ENCODE data around the gene SNED1.

Gene SNED1

GRCh38 chr2:240981280-240981679 lies 17.1 kb upstream of the SNED1 start:
- Mint-ChIP-seq H3K27ac (no peak overlapping the region), H3K4me1 (ENCODE audit: low read depth) (peaks cover 4% of the 10 kb centered on the region), H3K9me3 (no peaks in the 10 kb centered on the region), H3K36me3 (ENCODE audit: low read depth) (no peaks in the 10 kb centered on the region), H3K27me3 (peaks cover 2% of the 10 kb centered on the region), H3K4me3 (no peak overlapping the region)
- DNase-seq: no peak

GRCh38 chr2:240981871-240982800 lies 16.3 kb upstream of the SNED1 start:
- Mint-ChIP-seq H3K4me1 (ENCODE audit: low read depth) (peaks cover 4% of the 10 kb centered on the region), H3K36me3 (ENCODE audit: low read depth) (no peaks in the 10 kb centered on the region), H3K4me3 (no peak overlapping the region), H3K9me3 (no peaks in the 10 kb centered on the region), H3K27me3 (peaks cover 2% of the 10 kb centered on the region), H3K27ac (no peak overlapping the region)
- no peak for DNase-seq

DNA sequence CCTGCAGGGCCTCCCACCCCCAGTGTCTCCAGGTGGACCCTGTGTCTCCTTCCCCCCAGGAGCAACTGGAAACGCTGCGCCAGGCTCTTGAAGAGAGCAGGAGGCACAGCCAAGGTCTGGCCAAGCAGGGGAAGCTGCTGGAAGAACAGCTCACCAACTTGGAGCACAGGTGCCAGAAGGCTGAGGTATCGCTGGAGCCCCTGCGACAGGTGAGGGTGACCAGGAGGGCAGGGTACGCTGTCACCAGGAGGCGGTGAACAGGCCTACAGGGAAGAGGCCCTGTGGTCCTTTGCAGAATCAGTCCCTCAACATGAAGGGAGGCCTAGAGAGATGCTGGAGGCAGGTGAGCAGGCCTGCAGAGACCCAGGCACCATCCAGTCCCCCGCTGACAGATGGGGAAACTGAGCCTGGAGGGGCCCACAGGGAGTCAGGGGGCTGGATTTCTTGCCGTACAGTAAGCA lies 15.6 kb upstream of the SNED1 start:
- DNase-seq: no peak
- Mint-ChIP-seq H3K9me3 (no peaks in the 10 kb centered on the region), H3K27me3 (peaks cover 2% of the 10 kb centered on the region), H3K27ac (no peak overlapping the region), H3K4me3 (no peak overlapping the region), H3K4me1 (ENCODE audit: low read depth) (peaks cover 4% of the 10 kb centered on the region), H3K36me3 (ENCODE audit: low read depth) (no peaks in the 10 kb centered on the region)

DNA sequence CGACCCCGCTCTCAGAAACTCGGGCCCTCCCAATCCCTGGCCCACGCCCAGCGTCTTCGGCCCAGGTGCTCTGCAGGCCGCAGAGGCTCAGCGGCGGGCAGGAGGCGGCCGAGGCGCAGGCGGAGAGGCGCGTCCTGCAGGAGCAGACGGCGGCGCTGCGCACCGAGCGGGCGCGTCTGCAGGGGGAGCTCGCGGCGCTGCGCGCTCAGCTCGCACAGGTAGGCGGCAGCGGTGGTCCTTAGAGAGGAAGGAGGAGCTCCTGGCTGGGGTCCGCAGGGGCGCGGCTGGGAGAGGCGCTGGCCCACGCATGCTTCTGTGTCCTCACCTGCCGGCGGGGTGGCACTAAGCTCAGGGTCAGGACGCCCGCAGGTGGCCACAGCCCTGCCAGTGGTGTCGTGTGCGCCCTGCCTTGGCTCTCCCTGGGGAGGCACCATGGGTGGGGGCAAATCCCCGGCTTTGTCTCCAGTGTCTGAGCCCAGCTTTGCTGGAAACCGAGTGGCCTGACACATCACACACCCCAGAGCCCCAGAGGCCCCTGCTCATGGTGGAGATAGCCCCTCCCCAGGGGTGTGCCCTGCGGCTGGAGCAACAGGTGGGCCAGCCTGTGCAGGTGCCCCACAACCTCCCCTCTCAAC lies 14.9 kb upstream of the SNED1 start:
- Mint-ChIP-seq H3K27me3 (peaks cover 2% of the 10 kb centered on the region), H3K4me1 (ENCODE audit: low read depth) (peaks cover 4% of the 10 kb centered on the region), H3K36me3 (ENCODE audit: low read depth) (no peaks in the 10 kb centered on the region), H3K9me3 (no peaks in the 10 kb centered on the region), H3K4me3 (no peak overlapping the region), H3K27ac (no peak overlapping the region)
- peak; percentile 68 for DNase-seq

- Mint-ChIP-seq H3K27ac (no peak overlapping the region), H3K4me1 (ENCODE audit: low read depth) (peaks cover 4% of the 10 kb centered on the region), H3K36me3 (ENCODE audit: low read depth) (no peaks in the 10 kb centered on the region), H3K9me3 (no peaks in the 10 kb centered on the region), H3K4me3 (no peak overlapping the region), H3K27me3 (peaks cover 2% of the 10 kb centered on the region)
- DNase-seq: no peak
Measured at GRCh38 chr2:240983996-240984498, 14.4 kb upstream of the SNED1 start.

DNA sequence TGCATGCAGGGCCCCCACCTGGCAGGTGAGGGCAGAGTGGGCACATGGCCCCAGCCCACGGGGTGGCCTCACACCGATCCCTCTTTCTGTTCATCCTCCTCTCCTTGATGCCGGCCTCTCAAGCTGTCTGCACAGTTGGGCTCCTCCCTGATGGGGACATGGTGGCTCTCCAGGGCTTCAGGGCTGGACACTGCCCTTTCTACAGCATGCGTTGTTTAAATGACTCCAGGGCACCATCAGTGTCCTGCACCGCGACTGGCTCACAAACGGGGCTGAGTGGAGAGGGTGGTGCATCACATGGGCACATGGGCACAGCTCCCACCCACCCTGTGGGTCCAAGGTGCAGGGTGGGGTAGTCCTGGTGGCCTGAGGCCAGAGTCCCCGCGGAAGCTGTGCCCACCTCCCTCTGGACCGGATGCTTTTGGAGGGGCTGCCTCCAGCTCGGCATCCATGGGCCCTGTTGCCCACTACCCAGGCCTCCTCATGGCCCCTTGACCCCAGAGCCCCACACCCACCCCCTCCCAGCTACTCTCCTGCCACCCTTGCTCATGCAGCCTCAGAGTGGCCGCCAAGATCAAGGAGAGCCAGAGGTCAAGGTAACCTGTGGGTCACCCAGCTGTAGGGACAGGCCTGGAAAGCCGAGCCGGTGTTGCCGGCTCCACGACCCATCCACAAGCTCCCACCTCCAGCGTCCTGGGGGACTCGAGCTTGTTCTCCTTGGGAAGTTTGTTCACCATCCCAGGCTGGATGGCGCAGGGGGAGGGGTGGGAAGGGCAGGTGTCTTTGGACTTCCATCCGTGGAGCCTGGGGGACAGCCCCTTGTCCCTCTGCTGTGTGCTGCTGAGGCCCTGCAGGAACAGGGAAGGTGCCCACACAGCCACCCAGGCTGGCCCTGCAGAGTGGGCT lies 12.3 kb upstream of the SNED1 start:
- H3K4me3 Mint-ChIP-seq: no peak overlapping the region
- peaks cover 1% of the 10 kb centered on the region for H3K27me3 Mint-ChIP-seq
- no peaks in the 10 kb centered on the region for H3K36me3 Mint-ChIP-seq (ENCODE audit: low read depth)
- H3K9me3 Mint-ChIP-seq: no peaks in the 10 kb centered on the region
- no peak overlapping the region for H3K27ac Mint-ChIP-seq
- H3K4me1 Mint-ChIP-seq (ENCODE audit: low read depth): peaks cover 4% of the 10 kb centered on the region
- DNase-seq: no peak

DNA sequence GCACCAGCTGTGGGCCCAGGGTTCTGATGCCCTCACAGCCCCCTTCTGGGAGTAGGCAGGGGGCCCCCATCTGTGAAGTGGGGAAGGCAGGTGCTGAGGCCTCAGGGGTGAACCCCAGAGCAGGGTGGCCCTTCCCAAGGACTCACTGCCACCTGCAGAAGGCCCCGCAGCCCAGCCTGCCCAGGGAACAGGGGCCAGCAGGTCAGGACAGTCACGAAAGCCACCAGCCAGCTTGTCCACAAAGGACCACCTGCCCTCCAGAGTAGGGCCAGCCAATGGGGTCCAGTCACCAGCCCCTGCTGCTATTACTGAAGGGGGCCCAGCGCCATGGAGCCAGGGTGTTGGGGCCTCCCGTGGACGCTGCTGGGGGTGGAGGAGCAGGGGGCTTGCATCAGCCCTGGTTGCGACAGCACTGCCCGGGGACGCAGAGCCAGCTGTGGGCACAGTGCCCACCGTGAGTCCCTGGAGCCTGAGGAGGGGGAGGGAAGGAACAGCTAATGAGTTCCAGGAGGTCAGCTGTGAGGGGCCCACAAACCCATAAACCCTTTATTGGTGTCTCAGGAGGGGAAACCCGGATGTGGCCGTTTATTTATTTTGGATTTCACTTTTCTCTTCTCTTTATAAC lies 11.5 kb upstream of the SNED1 start:
- Mint-ChIP-seq H3K4me1 (ENCODE audit: low read depth) (peaks cover 4% of the 10 kb centered on the region), H3K27me3 (no peaks in the 10 kb centered on the region), H3K36me3 (ENCODE audit: low read depth) (no peaks in the 10 kb centered on the region), H3K27ac (no peak overlapping the region), H3K4me3 (no peak overlapping the region), H3K9me3 (no peaks in the 10 kb centered on the region)
- no peak for DNase-seq

GRCh38 chr2:240987588-240987987 lies 10.8 kb upstream of the SNED1 start:
- peaks cover 4% of the 10 kb centered on the region for H3K4me1 Mint-ChIP-seq (ENCODE audit: low read depth)
- H3K36me3 Mint-ChIP-seq (ENCODE audit: low read depth): no peaks in the 10 kb centered on the region
- H3K4me3 Mint-ChIP-seq: no peak overlapping the region
- H3K27me3 Mint-ChIP-seq: no peaks in the 10 kb centered on the region
- no peak for DNase-seq
- no peaks in the 10 kb centered on the region for H3K9me3 Mint-ChIP-seq
- H3K27ac Mint-ChIP-seq: no peak overlapping the region

- H3K36me3 Mint-ChIP-seq (ENCODE audit: low read depth): no peaks in the 10 kb centered on the region
- H3K27ac Mint-ChIP-seq: no peak overlapping the region
- H3K27me3 Mint-ChIP-seq: no peaks in the 10 kb centered on the region
- no peak overlapping the region for H3K4me3 Mint-ChIP-seq
- H3K9me3 Mint-ChIP-seq: no peaks in the 10 kb centered on the region
- DNase-seq: no peak
- peaks cover under 1% of the 10 kb centered on the region for H3K4me1 Mint-ChIP-seq (ENCODE audit: low read depth)
Measured at GRCh38 chr2:240988146-240988545, 10.3 kb upstream of the SNED1 start.

GRCh38 chr2:240988571-240989271 lies 9.7 kb upstream of the SNED1 start:
- no peak for DNase-seq
- Mint-ChIP-seq H3K27me3 (no peaks in the 10 kb centered on the region), H3K36me3 (ENCODE audit: low read depth) (no peaks in the 10 kb centered on the region), H3K27ac (no peak overlapping the region), H3K4me1 (ENCODE audit: low read depth) (no peaks in the 10 kb centered on the region), H3K9me3 (no peaks in the 10 kb centered on the region), H3K4me3 (no peak overlapping the region)

DNA sequence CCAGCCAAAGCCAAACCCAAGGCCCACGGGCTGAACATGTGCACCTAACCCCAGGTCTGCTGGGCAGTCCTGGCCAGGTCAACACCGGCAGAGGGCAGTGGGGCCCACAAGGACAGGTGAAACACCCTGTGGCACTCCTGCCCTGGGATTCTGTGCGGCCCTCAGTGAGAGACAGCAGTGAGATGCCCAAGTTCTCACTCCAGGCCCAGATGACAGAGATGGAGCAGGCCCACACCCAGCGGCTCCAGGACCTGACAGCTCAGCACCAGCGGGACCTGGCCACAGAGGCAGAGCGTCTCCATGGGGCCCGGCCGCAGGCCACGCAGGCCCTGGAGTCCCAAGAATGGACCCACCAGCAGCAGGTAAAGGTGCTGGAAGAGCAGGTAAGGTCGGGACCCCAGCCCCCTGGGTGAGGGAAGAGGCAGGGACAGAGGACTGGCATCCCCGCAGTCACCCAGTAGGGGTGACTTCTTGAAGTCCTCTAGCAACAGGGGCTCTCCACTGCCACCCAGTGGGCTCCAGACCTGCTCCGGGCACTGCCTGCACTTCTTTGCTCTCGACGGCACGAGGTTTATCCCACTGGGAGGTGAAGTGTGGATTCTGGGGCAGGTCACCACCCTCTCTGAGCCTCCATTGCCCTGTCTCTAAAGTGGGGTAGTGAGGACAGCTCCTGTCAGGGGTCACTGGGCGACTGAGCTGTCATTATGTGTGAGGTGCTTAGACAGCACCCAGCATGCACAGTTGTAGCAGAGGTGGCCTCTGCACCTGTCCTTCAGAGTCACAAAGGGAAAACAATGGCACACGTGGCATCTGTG lies 8.8 kb upstream of the SNED1 start:
- Mint-ChIP-seq H3K27ac (no peak overlapping the region), H3K27me3 (no peaks in the 10 kb centered on the region), H3K4me3 (no peak overlapping the region), H3K9me3 (no peaks in the 10 kb centered on the region), H3K36me3 (ENCODE audit: low read depth) (no peaks in the 10 kb centered on the region), H3K4me1 (ENCODE audit: low read depth) (no peaks in the 10 kb centered on the region)
- no peak for DNase-seq

GRCh38 chr2:240990266-240990529 lies 8.2 kb upstream of the SNED1 start:
- Mint-ChIP-seq H3K36me3 (ENCODE audit: low read depth) (no peaks in the 10 kb centered on the region), H3K9me3 (no peaks in the 10 kb centered on the region), H3K4me3 (no peak overlapping the region), H3K27me3 (peaks cover 2% of the 10 kb centered on the region), H3K4me1 (ENCODE audit: low read depth) (no peaks in the 10 kb centered on the region), H3K27ac (no peak overlapping the region)
- DNase-seq: peak; percentile 11

- peak; percentile 25 for DNase-seq
- no peak overlapping the region for H3K4me3 Mint-ChIP-seq
- no peaks in the 10 kb centered on the region for H3K9me3 Mint-ChIP-seq
- no peak overlapping the region for H3K27ac Mint-ChIP-seq
- no peaks in the 10 kb centered on the region for H3K4me1 Mint-ChIP-seq (ENCODE audit: low read depth)
- H3K36me3 Mint-ChIP-seq (ENCODE audit: low read depth): no peaks in the 10 kb centered on the region
- peaks cover 4% of the 10 kb centered on the region for H3K27me3 Mint-ChIP-seq
Measured at GRCh38 chr2:240990726-240991377, 7.6 kb upstream of the SNED1 start.
